Mucosa of descending colon (tissue), 3 donors: ENCODE data around the gene SPINT3. TPM values are rescaled to one million over a fixed set of nuclear protein-coding genes. Genes with fewer than 3 reads are reported as not detected.

Source experiments
- ATAC-seq: fragments of 200-7000 bp; cut with Tn5 transposase; one replicate; pipeline ENCODE4 v1.9.1; 2020; ENCODE audit warnings: mild to moderate bottlenecking, moderate library complexity
- DNase-seq, 3 donors: peaks; one replicate each; pipeline ENCODE4 v3.0.0-alpha.2; 2020
- H3K36me3 ChIP-seq: fragments of 200-600 bp; one replicate; pipeline ENCODE4 v1.8.0; 2021; ENCODE audit warnings: low read depth, mild to moderate bottlenecking
- H3K4me1 ChIP-seq: fragments of 200-600 bp; one replicate; pipeline ENCODE4 v1.8.0; 2021; ENCODE audit warnings: low read depth, mild to moderate bottlenecking
- H3K4me3 ChIP-seq: fragments of 200-600 bp; one replicate; pipeline ENCODE4 v1.8.0; 2021; ENCODE audit warnings: mild to moderate bottlenecking
- H3K9me3 ChIP-seq: fragments of 200-600 bp; one replicate; pipeline ENCODE4 v1.8.0; 2021; ENCODE audit warnings: mild to moderate bottlenecking
- CTCF ChIP-seq: fragments of 200-600 bp; IDR thresholded peaks from one replicate; pipeline ENCODE4 v1.8.0; 2022; ENCODE audit warnings: antibody characterized with exemption, mild to moderate bottlenecking
- intact Hi-C, 2 donors: fragments of 100-400 bp; cut with DNase I in 1 of 2; cut with micrococcal nuclease in 1 of 2; formaldehyde crosslinking; loops; one replicate each; pipeline versions ENCODE4 v1.11.0 to v1.11.1; 2022; cut with DNase I, micrococcal nuclease
- total RNA-seq, 3 donors: library from RNA; stranded (reverse); fragmentation: NEBNext Ultra II Directional in 2 of 3; extraction: Animal tissue kit (Norgen Biotek cat#: 25700) in 2 of 3; gene quantifications; one replicate each; pipeline versions ENCODE4 v1.2.1 to v1.2.4, GENCODE V29; 2021 to 2023
- donor health status: DM: no; HTN: no; CAD: no; lungs with moderate emphysema.
- donor health status: DM: no; HTN: no; CAD: no.
- donor health status: DM: no; HTN: yes; CAD: no.

Gene SPINT3
- total RNA-seq, 3 donors from 2014 or later: not detected

- intact Hi-C loops: no loop called here
- no peaks in the 10 kb centered on the region for H3K9me3 ChIP-seq
- H3K36me3 ChIP-seq: no peaks in the 10 kb centered on the region
- no peak overlapping the region for H3K4me3 ChIP-seq
- peaks cover 13% of the 10 kb centered on the region for H3K4me1 ChIP-seq
- ATAC-seq: no peak
- TF ChIP-seq CTCF: no peak
- no peak for DNase-seq
Observed at GRCh38 chr20:45501600-45501999, 13.8 kb downstream of the SPINT3 start.

GRCh38 chr20:45500022-45500421 is 15.4 kb downstream of the SPINT3 start:
- ATAC-seq (peak; percentile 96), DNase-seq (peak; percentile 87 to 88 (median 87))
- Histone ChIP-seq H3K9me3 (no peaks in the 10 kb centered on the region), H3K4me1 (peaks cover 18% of the 10 kb centered on the region), H3K36me3 (no peaks in the 10 kb centered on the region), H3K4me3 (no peak overlapping the region)
- intact Hi-C loops: no loop called here
- TF ChIP-seq CTCF: no peak

- no peak for TF ChIP-seq CTCF
- Histone ChIP-seq H3K9me3 (no peaks in the 10 kb centered on the region), H3K4me3 (no peak overlapping the region), H3K36me3 (no peaks in the 10 kb centered on the region), H3K4me1 (peaks cover 18% of the 10 kb centered on the region)
- no peak for ATAC-seq
- DNase-seq: no peak
- intact Hi-C loops: no loop called here
Observed at GRCh38 chr20:45497971-45498494, 17.4 kb downstream of the SPINT3 start.

GRCh38 chr20:45496166-45496565 is 19.3 kb downstream of the SPINT3 start:
- peak; percentile 50 for ATAC-seq

GRCh38 chr20:45495501-45495941 is 19.9 kb downstream of the SPINT3 start:
- Histone ChIP-seq H3K4me3 (no peak overlapping the region), H3K9me3 (no peaks in the 10 kb centered on the region), H3K4me1 (peaks cover 18% of the 10 kb centered on the region), H3K36me3 (no peaks in the 10 kb centered on the region)
- intact Hi-C loops: no loop called here
- DNase-seq (no peak), ATAC-seq (no peak)
- TF ChIP-seq CTCF: no peak

More at GRCh38 chr20:45496166-45496565, 19.3 kb downstream of the SPINT3 start:
- no peaks in the 10 kb centered on the region for H3K36me3 ChIP-seq
- intact Hi-C loops: no loop called here
- TF ChIP-seq CTCF: no peak
- no peaks in the 10 kb centered on the region for H3K9me3 ChIP-seq
- no peak overlapping the region for H3K4me3 ChIP-seq
- peaks cover 18% of the 10 kb centered on the region for H3K4me1 ChIP-seq
- DNase-seq: peak in 1 of 3 donors; percentile 68

- no peak overlapping the region for H3K4me3 ChIP-seq
- H3K4me1 ChIP-seq: peaks cover 3% of the 10 kb centered on the region
- no peak for DNase-seq
- no peak for TF ChIP-seq CTCF
- ATAC-seq: no peak
- H3K36me3 ChIP-seq: no peaks in the 10 kb centered on the region
- H3K9me3 ChIP-seq: no peaks in the 10 kb centered on the region
- intact Hi-C loops: no loop called here
Observed at GRCh38 chr20:45489083-45489531, 26.3 kb downstream of the SPINT3 start.
